ENCODE results near the gene MEF2B. TPM values are rescaled to one million over a fixed set of nuclear protein-coding genes. Genes with fewer than 3 reads are reported as not detected.
"Not testable (repeated sequence)": the region's sequence is repeated elsewhere in the genome, so short reads cannot be mapped to it uniquely, and the experiment has no call there.

MEF2B gene
- total and polyA plus RNA-seq, 4 experiments from 2014 or later, result 0.71 to 5.2 (median 3.1) TPM; not detected in 1

- peaks cover 1 to 3% of the 10 kb centered on the region in 2 donors for H3K36me3 Mint-ChIP-seq
- no peaks in the 10 kb centered on the region for H3K36me3 ChIP-seq (ENCODE audit: insufficient read depth, low read length)
- H3K27ac Mint-ChIP-seq, result peak overlapping the region in 5 of 7 donors; percentile 48 to 99 (median 94)
- H3K4me1 ChIP-seq (ENCODE audit: insufficient read depth, low read length), result peaks cover 28% of the 10 kb centered on the region
- DNase-seq, result no peak
- POLR2A ChIA-PET (ENCODE audit: partially characterized antibody), result interaction anchor here (1.1 kb wide), 1 partner anchor 72 kb away, joined by 3 read pairs; no protein-coding TSS in a partner anchor
- intact Hi-C loops (cut with micrococcal nuclease), result loop anchor here (2.0 to 5.0 kb wide), 4 partner anchors 55 to 219 kb away; partner anchors contain the start of genes BORCS8, COPE, DDX49 and MAU2
- no peaks in the 10 kb centered on the region for H3K9me3 ChIP-seq (ENCODE audit: control insufficient read depth in 1 of 2, low read length in 2 of 2)
- peak overlapping the region; percentile 80 to 85 for H3K4me3 ChIP-seq (ENCODE audit: low read length in 2 of 2)
- H3K4me3 Mint-ChIP-seq, result peak overlapping the region; percentile 91 to 99 (median 98)
- CTCF ChIA-PET (ENCODE audit: partially characterized antibody), result no interaction called here
- no peaks in the 10 kb centered on the region for H3K27me3 Mint-ChIP-seq
- peaks cover 0 to 2% (median 0%) of the 10 kb centered on the region in 8 donors for H3K9me3 Mint-ChIP-seq
- H3K4me1 Mint-ChIP-seq, result peaks cover 10 to 32% (median 21%) of the 10 kb centered on the region in 4 donors
- H3K27me3 ChIP-seq (ENCODE audit: insufficient read depth, low read length), result no peaks in the 10 kb centered on the region
- peak overlapping the region; percentile 71 for H3K27ac ChIP-seq (ENCODE audit: low read depth, low read length)
Measured at GRCh38 chr19:19137556-19138108, 32.4 kb downstream of the MEF2B start.

GRCh38 chr19:19135713-19136112 is 34.4 kb downstream of the MEF2B start:
- H3K9me3 ChIP-seq (ENCODE audit: control insufficient read depth in 1 of 2, low read length in 2 of 2); H3K4me3 Mint-ChIP-seq; H3K27me3 ChIP-seq (ENCODE audit: insufficient read depth, low read length); H3K36me3 ChIP-seq (ENCODE audit: insufficient read depth, low read length); H3K27ac ChIP-seq (ENCODE audit: low read depth, low read length); H3K27me3 Mint-ChIP-seq; H3K4me3 ChIP-seq (ENCODE audit: low read length in 2 of 2); DNase-seq; H3K27ac Mint-ChIP-seq: not testable (repeated sequence)
- Mint-ChIP-seq H3K9me3 (peaks cover 0 to 11% (median 2%) of the 10 kb centered on the region in 8 donors), H3K4me1 (peaks cover 10 to 32% (median 21%) of the 10 kb centered on the region in 4 donors), H3K36me3 (peaks cover 5 to 11% of the 10 kb centered on the region in 2 donors)
- peaks cover 28% of the 10 kb centered on the region for H3K4me1 ChIP-seq (ENCODE audit: insufficient read depth, low read length)
- CTCF ChIA-PET (ENCODE audit: partially characterized antibody), result interaction anchor here (0.7 to 2.8 kb wide), 4 partner anchors 8 to 81 kb away, joined by 3 to 11 read pairs (median 6); no protein-coding TSS in a partner anchor
- POLR2A ChIA-PET (ENCODE audit: partially characterized antibody), result interaction anchor here (1.1 kb wide), 1 partner anchor 10 kb away, joined by 3 read pairs; no protein-coding TSS in a partner anchor
- intact Hi-C loops (cut with micrococcal nuclease), result loop anchor here (5.0 kb wide), 2 partner anchors 57 to 187 kb away; partner anchors contain the start of genes BORCS8, MAU2, RFXANK and SUGP1

GRCh38 chr19:19134687-19135158 is 35.3 kb downstream of the MEF2B start:
- Mint-ChIP-seq H3K4me3 (peak overlapping the region in 1 of 8 donors; percentile 21), H3K9me3 (peaks cover 0 to 11% (median 2%) of the 10 kb centered on the region in 8 donors), H3K27me3 (no peaks in the 10 kb centered on the region), H3K36me3 (peaks cover 5 to 11% of the 10 kb centered on the region in 2 donors), H3K4me1 (peaks cover 10 to 29% (median 21%) of the 10 kb centered on the region in 4 donors), H3K27ac (no peak overlapping the region)
- peaks cover 0 to 4% of the 10 kb centered on the region in 2 donors for H3K9me3 ChIP-seq (ENCODE audit: control insufficient read depth in 1 of 2, low read length in 2 of 2)
- intact Hi-C loops (cut with micrococcal nuclease), result loop anchor here (5.0 kb wide), 2 partner anchors 58 to 188 kb away; partner anchors contain the start of genes BORCS8, MAU2, RFXANK and SUGP1
- no peaks in the 10 kb centered on the region for H3K36me3 ChIP-seq (ENCODE audit: insufficient read depth, low read length)
- H3K27me3 ChIP-seq (ENCODE audit: insufficient read depth, low read length), result no peaks in the 10 kb centered on the region
- H3K4me1 ChIP-seq (ENCODE audit: insufficient read depth, low read length), result peaks cover 28% of the 10 kb centered on the region
- DNase-seq, result peak in 4 of 5 donors; percentile 24 to 33 (median 32)
- ChIA-PET POLR2A (ENCODE audit: partially characterized antibody) (interaction anchor here (1.1 kb wide), 1 partner anchor 11 kb away, joined by 3 read pairs; no protein-coding TSS in a partner anchor), CTCF (ENCODE audit: partially characterized antibody) (interaction anchor here (0.9 to 2.8 kb wide), 3 partner anchors 11 to 80 kb away, joined by 5 to 11 read pairs (median 6); no protein-coding TSS in a partner anchor)
- no peak overlapping the region for H3K27ac ChIP-seq (ENCODE audit: low read depth, low read length)
- no peak overlapping the region for H3K4me3 ChIP-seq (ENCODE audit: low read length in 2 of 2)

- H3K27ac ChIP-seq (ENCODE audit: low read depth, low read length), result no peak overlapping the region
- H3K9me3 ChIP-seq (ENCODE audit: control insufficient read depth in 1 of 2, low read length in 2 of 2), result peaks cover 0 to 4% of the 10 kb centered on the region in 2 donors
- no peak for DNase-seq
- Mint-ChIP-seq H3K4me1 (peaks cover 10 to 25% (median 19%) of the 10 kb centered on the region in 4 donors), H3K36me3 (peaks cover 5 to 15% of the 10 kb centered on the region in 2 donors), H3K4me3 (no peak overlapping the region), H3K9me3 (peaks cover 0 to 11% (median 2%) of the 10 kb centered on the region in 8 donors), H3K27ac (no peak overlapping the region), H3K27me3 (no peaks in the 10 kb centered on the region)
- H3K27me3 ChIP-seq (ENCODE audit: insufficient read depth, low read length), result no peaks in the 10 kb centered on the region
- peaks cover 22% of the 10 kb centered on the region for H3K4me1 ChIP-seq (ENCODE audit: insufficient read depth, low read length)
- intact Hi-C loops (cut with micrococcal nuclease), result no loop called here
- CTCF ChIA-PET (ENCODE audit: partially characterized antibody), result interaction anchor here (1.4 to 2.8 kb wide), 2 partner anchors 18 to 79 kb away, joined by 3 to 11 read pairs; no protein-coding TSS in a partner anchor
- no peaks in the 10 kb centered on the region for H3K36me3 ChIP-seq (ENCODE audit: insufficient read depth, low read length)
- H3K4me3 ChIP-seq (ENCODE audit: low read length in 2 of 2), result no peak overlapping the region
- POLR2A ChIA-PET (ENCODE audit: partially characterized antibody), result no interaction called here
Measured at GRCh38 chr19:19133985-19134384, 36.1 kb downstream of the MEF2B start.

GRCh38 chr19:19132912-19133311 is 37.2 kb downstream of the MEF2B start:
- no peaks in the 10 kb centered on the region for H3K27me3 ChIP-seq (ENCODE audit: insufficient read depth, low read length)
- peaks cover 0 to 11% (median 2%) of the 10 kb centered on the region in 8 donors for H3K9me3 Mint-ChIP-seq
- no peak overlapping the region for H3K4me3 ChIP-seq (ENCODE audit: low read length in 2 of 2)
- no peaks in the 10 kb centered on the region for H3K27me3 Mint-ChIP-seq
- POLR2A ChIA-PET (ENCODE audit: partially characterized antibody), result no interaction called here
- peaks cover 4 to 16% (median 10%) of the 10 kb centered on the region in 4 donors for H3K4me1 Mint-ChIP-seq
- no peak overlapping the region for H3K27ac Mint-ChIP-seq
- H3K4me3 Mint-ChIP-seq, result no peak overlapping the region
- H3K36me3 ChIP-seq (ENCODE audit: insufficient read depth, low read length), result no peaks in the 10 kb centered on the region
- CTCF ChIA-PET (ENCODE audit: partially characterized antibody), result interaction anchor here (1.4 kb wide), 1 partner anchor 17 kb away, joined by 3 read pairs; no protein-coding TSS in a partner anchor
- peaks cover 14% of the 10 kb centered on the region for H3K4me1 ChIP-seq (ENCODE audit: insufficient read depth, low read length)
- H3K27ac ChIP-seq (ENCODE audit: low read depth, low read length), result no peak overlapping the region
- intact Hi-C loops (cut with micrococcal nuclease), result no loop called here
- H3K36me3 Mint-ChIP-seq, result peaks cover 3 to 20% of the 10 kb centered on the region in 2 donors
- H3K9me3 ChIP-seq (ENCODE audit: control insufficient read depth in 1 of 2, low read length in 2 of 2), result peaks cover 0 to 4% of the 10 kb centered on the region in 2 donors
- DNase-seq, result no peak

GRCh38 chr19:19131989-19132388 is 38.1 kb downstream of the MEF2B start:
- H3K9me3 Mint-ChIP-seq, result peaks cover 0 to 11% (median 2%) of the 10 kb centered on the region in 8 donors
- H3K27me3 Mint-ChIP-seq, result no peaks in the 10 kb centered on the region
- H3K27ac Mint-ChIP-seq, result no peak overlapping the region
- H3K4me1 Mint-ChIP-seq, result peaks cover 1 to 8% (median 7%) of the 10 kb centered on the region in 4 donors
- H3K27me3 ChIP-seq (ENCODE audit: insufficient read depth, low read length), result no peaks in the 10 kb centered on the region
- ChIA-PET POLR2A (ENCODE audit: partially characterized antibody) (no interaction called here), CTCF (ENCODE audit: partially characterized antibody) (interaction anchor here (0.8 kb wide), 1 partner anchor 9 kb away, joined by 3 read pairs; no protein-coding TSS in a partner anchor)
- peaks cover 5% of the 10 kb centered on the region for H3K4me1 ChIP-seq (ENCODE audit: insufficient read depth, low read length)
- peaks cover 3 to 22% of the 10 kb centered on the region in 2 donors for H3K36me3 Mint-ChIP-seq
- H3K4me3 ChIP-seq (ENCODE audit: low read length in 2 of 2), result no peak overlapping the region
- H3K9me3 ChIP-seq (ENCODE audit: control insufficient read depth in 1 of 2, low read length in 2 of 2), result peaks cover 0 to 4% of the 10 kb centered on the region in 2 donors
- intact Hi-C loops (cut with micrococcal nuclease), result no loop called here
- H3K27ac ChIP-seq (ENCODE audit: low read depth, low read length), result no peak overlapping the region
- H3K36me3 ChIP-seq (ENCODE audit: insufficient read depth, low read length), result no peaks in the 10 kb centered on the region
- H3K4me3 Mint-ChIP-seq, result no peak overlapping the region
- DNase-seq, result no peak

GRCh38 chr19:19126102-19126501 is 44.0 kb downstream of the MEF2B start:
- CTCF ChIA-PET (ENCODE audit: partially characterized antibody), result no interaction called here
- DNase-seq, result no peak
- Histone ChIP-seq H3K27me3 (ENCODE audit: insufficient read depth, low read length) (no peaks in the 10 kb centered on the region), H3K4me3 (ENCODE audit: low read length in 2 of 2) (no peak overlapping the region), H3K27ac (ENCODE audit: low read depth, low read length) (no peak overlapping the region), H3K4me1 (ENCODE audit: insufficient read depth, low read length) (no peaks in the 10 kb centered on the region), H3K9me3 (ENCODE audit: control insufficient read depth in 1 of 2, low read length in 2 of 2) (no peaks in the 10 kb centered on the region), H3K36me3 (ENCODE audit: insufficient read depth, low read length) (no peaks in the 10 kb centered on the region)
- intact Hi-C loops (cut with micrococcal nuclease), result no loop called here
- H3K4me1 Mint-ChIP-seq, result peaks cover 0 to 1% (median 0%) of the 10 kb centered on the region in 4 donors
- no peak overlapping the region for H3K27ac Mint-ChIP-seq
- H3K9me3 Mint-ChIP-seq, result peaks cover 0 to 7% (median 6%) of the 10 kb centered on the region in 8 donors
- H3K36me3 Mint-ChIP-seq, result peaks cover 11 to 27% of the 10 kb centered on the region in 2 donors
- POLR2A ChIA-PET (ENCODE audit: partially characterized antibody), result no interaction called here
- no peaks in the 10 kb centered on the region for H3K27me3 Mint-ChIP-seq
- H3K4me3 Mint-ChIP-seq, result no peak overlapping the region

All from CD4-positive, alpha-beta memory T cell (primary cell).